VCaP (cell line): ENCODE data around the gene RUNX1.

Experiments used
- H3K27ac ChIP-seq: fragments of 450-650 bp; 2 replicates; pipeline ENCODE4 v1.5.1; 2017
- CTCF ChIP-seq: fragments of 450-650 bp; conservative IDR thresholded peaks from 2 replicates; pipeline ENCODE4 v1.5.1; 2017; ENCODE audit warnings: mild to moderate bottlenecking, moderate library complexity

RUNX1 gene

GRCh38 chr21:34942911-34943310 is 106.2 kb downstream of the RUNX1 start:
- no peak overlapping the region for H3K27ac ChIP-seq
- TF ChIP-seq CTCF, result no peak

GRCh38 chr21:34941162-34941561 is 107.9 kb downstream of the RUNX1 start:
- no peak overlapping the region for H3K27ac ChIP-seq
- no peak for TF ChIP-seq CTCF

GRCh38 chr21:34939673-34940331 is 109.3 kb downstream of the RUNX1 start:
- H3K27ac ChIP-seq, result no peak overlapping the region
- no peak for TF ChIP-seq CTCF

- no peak for TF ChIP-seq CTCF
- no peak overlapping the region for H3K27ac ChIP-seq
Measured at GRCh38 chr21:34938089-34938764, 110.9 kb downstream of the RUNX1 start.

- H3K27ac ChIP-seq, result no peak overlapping the region
Measured at GRCh38 chr21:34936883-34937563, 112.1 kb downstream of the RUNX1 start.

GRCh38 chr21:34936371-34936789 is 112.7 kb downstream of the RUNX1 start:
- no peak overlapping the region for H3K27ac ChIP-seq
- TF ChIP-seq CTCF, result no peak

More at GRCh38 chr21:34936883-34937563, 112.1 kb downstream of the RUNX1 start:
- TF ChIP-seq CTCF, result no peak

- no peak for TF ChIP-seq CTCF
- no peak overlapping the region for H3K27ac ChIP-seq
Measured at GRCh38 chr21:34935898-34936297, 113.2 kb downstream of the RUNX1 start.
